Measurements from ENCODE around the gene OR8D2.
"Not testable (repeated sequence)": the region's sequence is repeated elsewhere in the genome, so short reads cannot be mapped to it uniquely, and the experiment has no call there.

The OR8D2 gene

GRCh38 chr11:124285610-124286344 is 34.2 kb downstream of the OR8D2 start:
- DNase-seq (ENCODE audit: low read depth in 2 of 2) = no peak

- no peak for DNase-seq (ENCODE audit: low read depth in 2 of 2)
Measured at GRCh38 chr11:124278261-124278660, 41.7 kb downstream of the OR8D2 start.

GRCh38 chr11:124277804-124278203 is 42.2 kb downstream of the OR8D2 start:
- no peak for DNase-seq (ENCODE audit: low read depth in 2 of 2)

- no peak for DNase-seq (ENCODE audit: low read depth in 2 of 2)
Measured at GRCh38 chr11:124277207-124277606, 42.8 kb downstream of the OR8D2 start.

- no peak for DNase-seq (ENCODE audit: low read depth in 2 of 2)
Measured at GRCh38 chr11:124276081-124276480, 43.9 kb downstream of the OR8D2 start.

- DNase-seq (ENCODE audit: low read depth in 2 of 2) = no peak
Measured at GRCh38 chr11:124274000-124274399, 46.0 kb downstream of the OR8D2 start.

- not testable (repeated sequence) for DNase-seq (ENCODE audit: low read depth in 2 of 2)
Measured at GRCh38 chr11:124270886-124271285, 49.1 kb downstream of the OR8D2 start.
